CD4-positive, alpha-beta T cell treated with Interleukin-4 for 4 hours (primary cell): Measurements from ENCODE around the gene CCR1.
"Not testable (repeated sequence)": the region's sequence is repeated elsewhere in the genome, so short reads cannot be mapped to it uniquely, and the experiment has no call there.

ENCODE experiments used
- DNase-seq: peaks from one replicate; pipeline ENCODE4 v3.0.0-alpha.2; 2020

CCR1 gene

GRCh38 chr3:46209746-46210470 lies 1.8 kb upstream of the CCR1 start:
- no peak for DNase-seq

GRCh38 chr3:46209053-46209452 lies 940 bp upstream of the CCR1 start:
- no peak for DNase-seq

GRCh38 chr3:46207514-46207913 lies 599 bp downstream of the CCR1 start:
- DNase-seq: not testable (repeated sequence)

GRCh38 chr3:46206282-46207015 lies 1.7 kb downstream of the CCR1 start:
- DNase-seq: no peak

GRCh38 chr3:46205286-46205960 lies 2.7 kb downstream of the CCR1 start:
- no peak for DNase-seq

GRCh38 chr3:46203681-46204080 lies 4.4 kb downstream of the CCR1 start:
- DNase-seq: no peak

- DNase-seq: no peak
Observed at GRCh38 chr3:46202535-46202934, 5.6 kb downstream of the CCR1 start.

GRCh38 chr3:46200790-46201189 lies 7.3 kb downstream of the CCR1 start:
- no peak for DNase-seq

GRCh38 chr3:46200211-46200610 lies 7.9 kb downstream of the CCR1 start:
- DNase-seq: no peak

- no peak for DNase-seq
Observed at GRCh38 chr3:46196261-46196957, 11.7 kb downstream of the CCR1 start.

GRCh38 chr3:46194868-46195553 lies 13.1 kb downstream of the CCR1 start:
- no peak for DNase-seq

GRCh38 chr3:46193436-46193835 lies 14.7 kb downstream of the CCR1 start:
- no peak for DNase-seq

GRCh38 chr3:46192939-46193338 lies 15.2 kb downstream of the CCR1 start:
- DNase-seq: no peak

- DNase-seq: no peak
Observed at GRCh38 chr3:46191730-46192129, 16.4 kb downstream of the CCR1 start.

GRCh38 chr3:46188708-46189107 lies 19.4 kb downstream of the CCR1 start:
- no peak for DNase-seq

GRCh38 chr3:46187876-46188275 lies 20.2 kb downstream of the CCR1 start:
- no peak for DNase-seq

- no peak for DNase-seq
Observed at GRCh38 chr3:46187341-46187700, 20.8 kb downstream of the CCR1 start.

- peak; percentile 24 for DNase-seq
Observed at GRCh38 chr3:46186471-46187340, 21.4 kb downstream of the CCR1 start.

GRCh38 chr3:46184469-46184868 lies 23.6 kb downstream of the CCR1 start:
- DNase-seq: no peak

GRCh38 chr3:46183330-46183729 lies 24.8 kb downstream of the CCR1 start:
- no peak for DNase-seq

GRCh38 chr3:46168583-46169345 lies 39.3 kb downstream of the CCR1 start:
- no peak for DNase-seq
